ENCODE results near the gene KIAA1614. TPM values are rescaled to one million over a fixed set of nuclear protein-coding genes. Genes with fewer than 3 reads are reported as not detected.

KIAA1614 gene
- polyA plus RNA-seq, 1 donor = 12.3 TPM

GRCh38 chr1:180997843-180998504 is 85.3 kb downstream of the KIAA1614 start:
- no peak for DNase-seq (ENCODE audit: low read depth)

Other genes starting within 250 kb of the KIAA1614 start
- gene STX6, start 110.0 kb downstream of the KIAA1614 start, polyA plus RNA-seq (ENCODE audit: insufficient read length) = 17.3 TPM
- gene MR1, start 121.1 kb downstream of the KIAA1614 start, polyA plus RNA-seq (ENCODE audit: insufficient read length) = 4.1 TPM
- 8.9 TPM for gene IER5, start 175.8 kb downstream of the KIAA1614 start, polyA plus RNA-seq (ENCODE audit: insufficient read length)